GM19025 (cell line): ENCODE data around the gene TEX261.

Source experiments
- ATAC-seq: cut with Tn5 transposase; IDR thresholded peaks from one replicate; pipeline ENCODE4 v1.9.1; 2021; ENCODE audit warnings: mild to moderate bottlenecking, low read depth, moderate library complexity; ENCODE audit not compliant: unreplicated experiment

The TEX261 gene

DNA sequence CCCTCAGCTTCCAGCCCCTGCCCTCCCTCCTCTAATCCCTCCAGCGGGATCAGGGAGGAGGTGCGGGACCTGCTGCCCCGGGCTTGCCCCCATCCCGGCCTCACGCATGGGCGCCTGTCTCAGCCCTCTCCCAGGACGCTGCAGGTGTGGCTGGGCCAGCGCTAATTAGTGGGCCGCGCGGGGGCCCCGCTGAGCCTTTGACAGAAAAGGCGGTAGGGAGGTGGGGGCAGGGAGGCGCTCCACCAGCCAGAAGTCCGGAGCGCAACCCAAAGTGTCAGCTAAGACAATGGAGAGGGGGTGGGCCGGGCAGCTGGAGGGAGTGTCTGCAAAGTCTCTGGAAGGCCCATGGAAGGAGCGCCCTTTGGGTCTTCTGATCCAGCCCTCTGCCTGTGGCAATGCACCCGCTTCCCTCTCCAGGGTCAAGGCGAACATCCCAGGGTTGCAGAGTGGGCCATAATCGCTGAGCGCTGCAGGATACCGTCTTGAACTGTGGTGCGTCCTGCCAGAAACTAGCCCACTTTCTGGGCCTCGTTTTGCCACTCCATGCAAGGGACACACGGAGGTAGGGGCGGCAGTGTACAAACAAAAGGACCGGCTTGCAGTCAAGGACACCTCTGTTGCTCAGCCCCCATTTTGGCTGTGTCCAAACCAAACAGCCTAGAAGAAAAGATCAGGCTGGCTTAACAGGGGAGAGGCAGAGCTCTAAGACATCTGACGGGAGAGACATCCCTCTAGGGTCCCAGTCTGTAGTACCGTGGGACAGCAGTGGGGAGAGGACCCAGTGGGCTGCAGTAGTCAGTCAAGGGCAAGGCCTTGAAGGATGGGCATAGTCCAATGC is 55.5 kb downstream of the TEX261 start:
- no peak for ATAC-seq

- no peak for ATAC-seq
Observed at GRCh38 chr2:70938586-70938950, 56.1 kb downstream of the TEX261 start.

GRCh38 chr2:70937866-70938585 is 56.6 kb downstream of the TEX261 start:
- no peak for ATAC-seq

DNA sequence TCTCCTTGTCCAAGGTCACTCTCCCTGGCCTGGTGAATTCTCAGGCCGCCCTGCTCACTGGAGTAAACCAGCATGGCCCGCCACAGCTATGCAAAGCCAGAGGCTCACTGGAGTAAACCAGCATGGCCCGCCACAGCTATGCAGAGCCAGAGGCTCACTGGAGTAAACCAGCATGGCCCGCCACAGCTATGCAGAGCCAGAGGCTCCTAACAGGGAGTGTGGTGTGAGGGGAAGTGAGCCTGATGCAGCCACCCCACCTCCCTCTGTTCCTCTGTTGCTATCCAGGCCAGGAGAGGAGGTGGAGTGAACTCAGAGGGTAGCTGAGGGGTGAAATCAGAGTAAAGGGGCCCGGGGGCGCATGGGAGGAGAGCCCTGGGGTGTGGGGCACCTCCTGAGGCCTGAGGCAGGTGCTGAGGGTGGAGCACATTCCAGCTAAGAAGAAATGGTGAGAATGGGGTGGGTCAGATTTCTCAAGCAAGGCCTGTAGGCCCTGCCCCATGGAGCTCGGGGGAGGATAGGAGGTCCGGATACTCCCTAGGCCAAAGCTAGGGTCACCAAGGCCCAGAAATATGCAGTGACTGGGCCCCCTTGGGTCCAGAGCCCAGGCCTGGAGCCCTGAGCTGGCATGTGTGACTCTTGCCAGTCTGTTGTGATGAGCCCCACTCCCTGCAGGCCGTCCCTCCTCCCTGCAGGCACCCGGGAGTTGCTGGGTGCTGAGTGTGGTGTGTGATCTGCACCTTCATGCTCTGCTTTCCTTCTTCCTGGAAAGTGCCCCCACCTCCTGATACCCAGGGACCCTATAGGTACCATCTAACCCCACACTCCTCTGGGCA is 57.5 kb downstream of the TEX261 start:
- no peak for ATAC-seq

- no peak for ATAC-seq
Observed at GRCh38 chr2:70936165-70936978, 58.3 kb downstream of the TEX261 start.
